Measurements from ENCODE around the gene CDH23.

DNA sequence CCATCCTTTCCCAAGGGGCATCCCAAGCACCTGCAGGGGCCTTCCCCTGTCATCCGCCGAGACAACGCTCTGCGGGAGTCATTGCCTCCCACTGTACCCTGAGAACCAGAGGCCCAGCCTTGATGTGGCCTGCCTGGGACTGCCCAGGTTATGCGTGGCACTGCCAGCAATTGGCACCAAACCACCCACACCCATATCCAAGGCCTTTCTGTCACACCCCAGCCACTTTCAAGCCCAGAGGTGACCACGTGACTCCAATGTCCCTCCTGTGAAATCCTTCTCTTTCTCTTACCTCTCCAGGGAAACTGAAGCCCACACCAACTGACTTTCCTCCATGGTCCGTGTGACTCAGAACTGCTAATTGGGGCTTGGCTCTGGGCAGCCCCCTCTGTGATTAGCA is 198.9 kb downstream of the CDH23 start:
- TF ChIP-seq, protein P1, sequence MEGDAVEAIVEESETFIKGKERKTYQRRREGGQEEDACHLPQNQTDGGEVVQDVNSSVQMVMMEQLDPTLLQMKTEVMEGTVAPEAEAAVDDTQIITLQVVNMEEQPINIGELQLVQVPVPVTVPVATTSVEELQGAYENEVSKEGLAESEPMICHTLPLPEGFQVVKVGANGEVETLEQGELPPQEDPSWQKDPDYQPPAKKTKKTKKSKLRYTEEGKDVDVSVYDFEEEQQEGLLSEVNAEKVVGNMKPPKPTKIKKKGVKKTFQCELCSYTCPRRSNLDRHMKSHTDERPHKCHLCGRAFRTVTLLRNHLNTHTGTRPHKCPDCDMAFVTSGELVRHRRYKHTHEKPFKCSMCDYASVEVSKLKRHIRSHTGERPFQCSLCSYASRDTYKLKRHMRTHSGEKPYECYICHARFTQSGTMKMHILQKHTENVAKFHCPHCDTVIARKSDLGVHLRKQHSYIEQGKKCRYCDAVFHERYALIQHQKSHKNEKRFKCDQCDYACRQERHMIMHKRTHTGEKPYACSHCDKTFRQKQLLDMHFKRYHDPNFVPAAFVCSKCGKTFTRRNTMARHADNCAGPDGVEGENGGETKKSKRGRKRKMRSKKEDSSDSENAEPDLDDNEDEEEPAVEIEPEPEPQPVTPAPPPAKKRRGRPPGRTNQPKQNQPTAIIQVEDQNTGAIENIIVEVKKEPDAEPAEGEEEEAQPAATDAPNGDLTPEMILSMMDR (optimal IDR thresholded peaks at IDR 0.05 in 1 of 3, IDR thresholded peaks at IDR 0.05 in 1 of 3, conservative IDR thresholded peaks at IDR 0.05 in 1 of 3; ENCODE audit: extremely low read depth in 1 of 3, insufficient read depth in 2 of 3, low read length in 3 of 3): no peak
- TF ChIP-seq EZH2 (IDR thresholded peaks at IDR 0.05; ENCODE audit: low read length): no peak
